ENCODE results near the gene LDHD. TPM values are rescaled to one million over a fixed set of nuclear protein-coding genes. Genes with fewer than 3 reads are reported as not detected.

Gene LDHD
- total RNA-seq, 2 donors from 2014 or later: 28.8 to 65.6 TPM

- H3K4me3 ChIP-seq: no peak overlapping the region
- H3K27ac ChIP-seq: no peak overlapping the region
- no peaks in the 10 kb centered on the region for H3K36me3 ChIP-seq
- no peaks in the 10 kb centered on the region for H3K9me3 ChIP-seq
- DNase-seq (ENCODE audit: low spot score): no peak
- H3K27me3 ChIP-seq: no peaks in the 10 kb centered on the region
- H3K4me1 ChIP-seq: peaks cover 0 to 30% of the 10 kb centered on the region in 2 donors
- no peak for TF ChIP-seq CTCF (IDR thresholded peaks at IDR 0.05)
Observed at GRCh38 chr16:75065149-75065505, 51.5 kb downstream of the LDHD start.

GRCh38 chr16:75064403-75065148 is 52.0 kb downstream of the LDHD start:
- H3K9me3 ChIP-seq: no peaks in the 10 kb centered on the region

GRCh38 chr16:75063549-75064088 is 53.0 kb downstream of the LDHD start:
- TF ChIP-seq CTCF (IDR thresholded peaks at IDR 0.05): no peak
- Histone ChIP-seq H3K4me3 (no peak overlapping the region), H3K27me3 (no peaks in the 10 kb centered on the region), H3K36me3 (no peaks in the 10 kb centered on the region), H3K27ac (no peak overlapping the region), H3K9me3 (no peaks in the 10 kb centered on the region), H3K4me1 (peaks cover 0 to 22% of the 10 kb centered on the region in 2 donors)
- no peak for DNase-seq (ENCODE audit: low spot score)

More at GRCh38 chr16:75064403-75065148, 52.0 kb downstream of the LDHD start:
- Histone ChIP-seq H3K4me3 (no peak overlapping the region), H3K27me3 (no peaks in the 10 kb centered on the region), H3K27ac (no peak overlapping the region), H3K36me3 (no peaks in the 10 kb centered on the region), H3K4me1 (peaks cover 0 to 24% of the 10 kb centered on the region in 2 donors)
- TF ChIP-seq CTCF (IDR thresholded peaks at IDR 0.05): no peak
- DNase-seq (ENCODE audit: low spot score): no peak

GRCh38 chr16:75062976-75063346 is 53.6 kb downstream of the LDHD start:
- Histone ChIP-seq H3K27ac (peak overlapping the region; percentile 56 to 76), H3K4me3 (no peak overlapping the region), H3K9me3 (no peaks in the 10 kb centered on the region), H3K36me3 (no peaks in the 10 kb centered on the region), H3K27me3 (no peaks in the 10 kb centered on the region), H3K4me1 (peaks cover 0 to 22% of the 10 kb centered on the region in 2 donors)
- DNase-seq (ENCODE audit: low spot score): no peak
- no peak for TF ChIP-seq CTCF (IDR thresholded peaks at IDR 0.05)

- no peak overlapping the region for H3K4me3 ChIP-seq
- peaks cover 0 to 22% of the 10 kb centered on the region in 2 donors for H3K4me1 ChIP-seq
- no peaks in the 10 kb centered on the region for H3K36me3 ChIP-seq
- no peak for TF ChIP-seq CTCF (IDR thresholded peaks at IDR 0.05)
- H3K27ac ChIP-seq: peak overlapping the region; percentile 56 to 76
- no peaks in the 10 kb centered on the region for H3K9me3 ChIP-seq
- DNase-seq (ENCODE audit: low spot score): peak; percentile 79
- H3K27me3 ChIP-seq: no peaks in the 10 kb centered on the region
Observed at GRCh38 chr16:75062135-75062975, 54.2 kb downstream of the LDHD start.

Other genes with a start within 250 kb of the LDHD start
- 10 to 100 TPM; 12.5 to 18.0 TPM for gene WDR59, start 131.7 kb downstream of the LDHD start, total RNA-seq
- gene ZNRF1, start 117.8 kb downstream of the LDHD start, total RNA-seq: 10 to 100 TPM; 15.3 to 19.8 TPM
- gene ZFP1, start 31.7 kb upstream of the LDHD start, total RNA-seq: 1 to 10 TPM; 8.6 to 8.8 TPM
- not detected for gene CTRB2, start 90.4 kb upstream of the LDHD start, total RNA-seq
- gene CTRB1, start 102.2 kb upstream of the LDHD start, total RNA-seq: not detected
- 10 to 100 TPM; 58.0 to 88.2 TPM for gene BCAR1, start 134.8 kb upstream of the LDHD start, total RNA-seq

Measured in right atrium auricular region (tissue), 2 donors.